ENCODE results near the gene OR4M1. TPM values are rescaled to one million over a fixed set of nuclear protein-coding genes. Genes with fewer than 3 reads are reported as not detected.

The OR4M1 gene
- polyA plus RNA-seq, 6 donors from 2014 or later = not detected

Other genes starting within 250 kb of the OR4M1 start
- gene OR11H2, start 59.6 kb upstream of the OR4M1 start, polyA plus RNA-seq (ENCODE audit: low read depth in 6 of 6) = not detected
- gene OR4Q3, start 29.9 kb upstream of the OR4M1 start, polyA plus RNA-seq (ENCODE audit: low read depth in 6 of 6) = not detected
- gene OR4N2, start 30.3 kb downstream of the OR4M1 start, polyA plus RNA-seq (ENCODE audit: low read depth in 6 of 6) = not detected
- gene OR4K2, start 101.6 kb downstream of the OR4M1 start, polyA plus RNA-seq (ENCODE audit: low read depth in 6 of 6) = not detected
- not detected for gene OR4K5, start 147.1 kb downstream of the OR4M1 start, polyA plus RNA-seq (ENCODE audit: low read depth in 6 of 6)
- gene OR4K1, start 157.4 kb downstream of the OR4M1 start, polyA plus RNA-seq (ENCODE audit: low read depth in 6 of 6) = not detected
- gene OR4K15, start 202.1 kb downstream of the OR4M1 start, polyA plus RNA-seq (ENCODE audit: low read depth in 6 of 6) = not detected
- not detected for gene OR4Q2, start 228.7 kb downstream of the OR4M1 start, polyA plus RNA-seq (ENCODE audit: low read depth in 6 of 6)
- gene OR4K14, start 245.8 kb downstream of the OR4M1 start, polyA plus RNA-seq (ENCODE audit: low read depth in 6 of 6) = not detected

Data from naive B cell (primary cell).